HG03066 (cell line): ENCODE data around the gene UNC13A.

Source experiments
- ATAC-seq: cut with Tn5 transposase; IDR thresholded peaks from one replicate; pipeline ENCODE4 v1.9.1; 2021; ENCODE audit warnings: low read depth; ENCODE audit not compliant: unreplicated experiment

The UNC13A gene

GRCh38 chr19:17673937-17674799 lies 14.0 kb downstream of the UNC13A start:
- ATAC-seq: no peak

DNA sequence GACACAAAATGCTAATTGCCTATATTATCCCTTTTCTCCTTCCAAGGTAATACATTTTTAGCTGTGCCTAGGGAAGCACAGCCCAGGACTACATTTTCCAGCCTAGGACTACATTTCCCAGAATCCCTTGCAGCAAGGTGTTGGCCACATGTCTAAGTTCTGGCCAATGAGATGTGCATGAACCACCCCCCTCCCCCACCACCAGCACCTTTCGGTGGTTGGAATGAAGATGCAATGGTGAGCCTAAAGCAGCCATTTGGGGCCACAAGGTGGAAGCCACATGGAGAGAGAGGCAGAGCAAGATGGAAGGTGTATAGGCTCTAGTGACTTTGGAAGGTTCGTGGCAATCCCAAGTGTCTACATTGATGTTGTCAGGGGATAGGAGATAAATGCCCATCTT lies 16.2 kb downstream of the UNC13A start:
- ATAC-seq: no peak

GRCh38 chr19:17669419-17669818 lies 18.7 kb downstream of the UNC13A start:
- ATAC-seq: no peak

DNA sequence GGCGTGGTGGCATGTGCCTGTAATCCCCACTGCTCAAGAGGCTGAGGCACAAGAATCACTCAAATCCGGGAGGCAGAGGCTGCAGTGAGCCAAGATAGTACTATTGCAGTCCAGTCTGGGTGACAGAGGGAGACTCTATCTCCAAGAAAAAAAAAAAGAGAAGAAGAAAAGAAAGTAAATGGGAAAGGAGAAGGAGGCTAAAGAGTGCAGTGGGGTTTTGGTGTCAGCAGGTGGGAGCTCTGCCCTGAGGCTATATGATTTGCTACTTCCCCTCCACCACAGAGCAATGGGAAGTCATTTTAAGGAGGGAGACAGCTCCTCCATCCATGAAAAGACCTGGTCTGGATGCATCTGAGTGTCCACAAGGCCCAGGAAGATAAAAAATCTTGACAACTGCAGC lies 23.1 kb downstream of the UNC13A start:
- no peak for ATAC-seq

DNA sequence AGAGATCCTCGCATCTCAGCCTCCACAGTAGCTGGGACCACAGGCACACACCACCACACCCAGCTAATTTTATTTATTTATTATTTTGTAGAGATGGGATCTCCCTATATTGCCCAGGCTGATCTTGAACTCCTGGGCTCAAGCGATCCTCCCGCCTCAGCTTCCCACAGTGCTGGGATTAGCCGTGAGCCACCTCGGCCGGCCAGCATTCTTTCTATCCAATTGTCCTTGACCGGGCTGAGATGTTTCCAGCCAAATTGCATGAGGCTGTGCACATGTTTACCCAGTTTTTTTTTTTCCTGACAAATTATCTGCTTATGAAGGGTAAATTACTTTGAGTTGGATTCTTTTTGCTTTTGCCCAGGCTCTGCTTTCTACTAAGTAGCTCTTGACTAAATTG lies 28.2 kb downstream of the UNC13A start:
- ATAC-seq: no peak

- ATAC-seq: no peak
These were observed 29.5 kb downstream of the UNC13A start for GRCh38 chr19:17658666-17659065.

DNA sequence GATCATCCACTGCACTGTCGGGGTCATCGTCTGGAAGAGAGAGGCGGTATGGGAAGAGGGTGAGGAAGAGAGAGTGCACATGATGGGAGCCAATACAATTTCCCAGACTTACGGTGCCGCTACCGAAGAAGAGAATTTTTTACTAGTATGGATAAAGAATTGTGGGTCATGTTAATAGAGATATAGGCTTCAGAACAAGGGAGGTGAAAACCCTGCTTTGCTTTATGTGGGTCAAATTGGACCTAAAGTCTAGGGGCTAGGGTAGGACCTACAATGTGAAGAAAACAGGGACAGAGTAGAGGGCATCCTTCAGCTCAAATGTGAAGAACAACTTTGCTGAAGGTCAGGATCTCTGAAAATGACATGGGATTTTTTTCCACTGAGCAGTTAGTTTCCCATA lies 29.9 kb downstream of the UNC13A start:
- ATAC-seq: no peak

GRCh38 chr19:17656970-17657369 lies 31.2 kb downstream of the UNC13A start:
- ATAC-seq: no peak

DNA sequence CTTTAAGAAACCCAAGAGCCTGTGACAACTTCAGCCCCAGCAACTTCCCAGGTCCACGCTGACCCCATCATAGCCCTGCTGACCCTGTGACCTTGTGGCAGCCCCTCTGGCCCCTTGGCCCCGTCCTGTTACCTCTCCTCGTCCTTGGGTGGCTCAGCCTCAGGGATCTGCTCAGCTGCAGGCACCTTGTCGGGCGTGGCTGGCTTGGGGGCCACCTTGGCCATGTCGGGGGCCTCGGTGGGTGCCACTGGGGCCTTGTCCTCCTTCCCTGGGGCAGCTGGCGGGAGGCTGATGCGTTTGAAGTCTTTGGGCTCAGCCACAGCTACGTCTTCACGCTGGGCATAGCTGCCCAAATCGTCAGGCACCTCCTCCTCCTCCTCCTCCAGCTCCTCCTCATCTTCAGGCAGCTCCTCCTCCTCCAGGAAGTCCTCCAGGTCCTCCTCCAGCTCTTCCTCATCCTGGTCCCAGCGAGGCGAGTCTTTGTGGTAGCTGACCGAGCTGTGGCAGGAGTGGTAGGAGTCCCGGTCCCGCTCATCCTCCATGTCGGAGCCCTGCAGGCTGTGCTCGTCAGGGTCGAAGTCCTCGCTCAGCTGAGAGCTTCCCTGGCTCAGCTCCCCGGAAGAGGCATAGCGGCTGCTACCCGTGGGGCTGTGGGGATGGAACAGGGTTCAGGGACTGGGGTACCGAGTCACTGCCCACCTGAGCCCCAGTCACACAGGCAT lies 32.2 kb downstream of the UNC13A start:
- ATAC-seq: no peak

- no peak for ATAC-seq
These were observed 33.2 kb downstream of the UNC13A start for GRCh38 chr19:17654993-17655392.

- no peak for ATAC-seq
These were observed 35.5 kb downstream of the UNC13A start for GRCh38 chr19:17652627-17653026.

DNA sequence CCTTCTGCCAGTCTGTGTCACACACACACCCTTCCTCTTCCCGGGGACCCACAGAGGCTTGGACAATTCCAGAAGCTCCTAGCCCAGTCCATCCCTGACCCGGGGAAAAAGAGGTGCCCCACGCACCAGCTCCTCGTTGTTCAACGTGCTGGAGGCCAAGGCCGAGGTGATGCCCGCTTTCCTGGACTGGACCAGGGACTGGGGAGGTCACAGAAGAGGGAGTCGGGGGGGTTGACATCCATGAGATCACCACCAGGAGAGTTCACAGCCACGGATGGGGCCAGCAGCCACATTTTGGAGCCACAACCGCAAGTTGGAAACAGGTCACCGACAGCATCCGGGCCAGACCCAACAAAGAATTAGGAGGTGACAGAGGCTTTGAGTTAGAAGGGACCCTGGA lies 39.4 kb downstream of the UNC13A start:
- no peak for ATAC-seq

DNA sequence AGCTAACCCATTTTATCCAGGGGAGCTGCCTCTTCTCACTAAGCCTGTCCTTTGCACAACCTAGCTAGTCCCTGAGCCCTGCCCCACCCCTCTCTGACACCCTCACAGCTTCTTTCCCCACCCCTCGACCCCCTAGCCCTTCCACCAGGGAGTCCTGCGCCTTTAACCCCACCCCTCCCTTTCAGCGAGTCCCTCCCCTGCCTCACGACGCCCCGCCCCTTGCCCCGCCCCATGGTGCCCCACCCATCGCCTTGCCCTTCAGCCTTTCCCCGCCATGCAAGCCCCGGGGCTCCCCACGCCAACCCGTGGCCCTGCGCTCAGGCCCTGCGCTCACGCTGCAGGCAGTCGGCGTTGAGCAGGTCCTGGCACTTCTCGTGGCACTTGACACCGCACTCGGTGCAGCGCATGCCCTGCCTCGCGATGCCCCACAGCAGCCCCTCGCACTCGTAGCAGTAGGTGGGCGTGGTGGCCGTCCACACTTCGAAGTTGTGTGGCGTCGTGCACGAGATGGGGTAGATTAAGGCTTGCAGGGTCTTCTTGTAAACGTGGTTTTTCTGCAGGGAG lies 40.0 kb downstream of the UNC13A start:
- no peak for ATAC-seq

DNA sequence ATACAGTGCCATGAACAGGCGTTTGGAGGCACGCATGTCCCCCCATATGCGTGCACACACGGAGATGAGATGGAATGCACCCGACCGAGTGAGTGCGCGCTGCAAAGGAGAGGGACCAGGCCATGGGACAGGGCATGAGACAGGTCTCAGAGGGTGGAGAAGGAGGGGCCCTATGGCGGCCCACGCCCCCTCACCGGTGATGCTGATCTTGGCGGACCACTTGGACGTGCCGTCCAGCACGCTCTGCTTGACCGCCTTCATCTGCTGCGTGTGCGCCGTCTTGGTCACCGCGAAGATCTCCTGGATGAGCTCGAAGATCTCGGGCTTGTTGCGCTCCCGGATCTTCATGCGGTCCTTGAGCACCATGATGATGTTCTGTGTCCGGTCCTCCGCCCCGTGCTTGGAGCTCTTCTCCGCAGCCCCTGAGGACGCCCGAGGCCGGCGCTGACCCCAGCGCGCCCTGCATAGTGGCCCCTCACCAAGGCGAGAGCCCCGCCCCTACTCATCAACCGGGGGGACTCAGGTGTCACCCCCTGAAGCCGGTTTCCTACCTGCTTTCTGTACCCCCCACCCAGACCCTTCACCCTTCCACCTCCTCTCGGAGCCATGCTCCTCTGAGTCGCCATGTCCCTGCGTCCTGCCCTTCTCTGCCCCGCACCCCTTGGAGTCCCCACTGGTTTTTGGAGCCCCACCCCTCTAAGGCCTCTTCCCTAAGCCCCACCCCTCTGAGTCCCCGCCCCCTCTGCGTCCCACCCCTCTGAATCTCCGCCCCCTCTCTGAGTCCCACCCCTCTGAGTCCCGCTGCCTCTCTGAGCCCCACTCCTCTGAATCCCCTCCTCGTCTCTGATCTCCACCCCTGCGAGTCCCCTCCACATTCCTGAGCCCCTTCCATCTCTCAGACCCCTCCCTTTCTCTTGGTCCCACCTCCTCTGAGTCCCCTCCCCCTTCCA lies 40.8 kb downstream of the UNC13A start:
- ATAC-seq: no peak

- ATAC-seq: no peak
These were observed 41.7 kb downstream of the UNC13A start for GRCh38 chr19:17646441-17646840.

GRCh38 chr19:17645339-17645963 lies 42.7 kb downstream of the UNC13A start:
- ATAC-seq: no peak

DNA sequence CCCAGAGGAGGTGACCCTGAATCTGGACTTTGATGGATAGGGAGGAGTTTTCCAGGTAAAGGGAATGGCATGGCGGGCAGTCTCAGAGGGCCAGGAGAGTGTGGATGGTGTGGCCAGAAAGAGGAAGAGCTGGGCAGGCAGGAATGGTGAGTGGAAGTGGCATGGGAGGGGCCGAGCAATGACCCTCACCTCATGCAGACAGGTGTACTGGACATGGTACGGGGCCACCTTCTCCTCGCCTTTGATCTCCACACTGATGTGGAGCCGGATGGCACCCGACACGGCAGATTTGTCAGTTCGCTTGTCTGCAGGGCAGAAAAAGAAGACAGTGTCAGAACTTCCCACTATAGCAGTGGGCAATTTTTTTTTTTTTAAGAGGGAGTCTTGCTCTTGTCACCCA lies 45.5 kb downstream of the UNC13A start:
- no peak for ATAC-seq

DNA sequence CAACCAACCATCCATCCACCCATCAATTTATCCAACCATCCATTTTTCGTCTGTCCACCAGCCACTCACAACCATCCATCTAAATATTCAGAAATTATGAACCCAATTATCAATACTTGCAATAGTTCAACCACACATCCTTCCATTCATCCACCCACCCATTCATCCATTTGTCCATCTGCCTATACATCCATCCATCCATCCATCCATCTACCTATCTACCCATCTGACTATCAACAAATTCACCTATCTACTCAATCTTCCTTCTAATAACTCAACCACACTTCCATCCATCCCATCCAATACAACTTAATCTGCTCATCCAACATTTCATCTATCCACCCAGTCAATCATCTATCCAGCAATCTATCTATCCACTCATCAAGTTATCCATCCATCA lies 46.3 kb downstream of the UNC13A start:
- ATAC-seq: no peak

- no peak for ATAC-seq
These were observed 47.0 kb downstream of the UNC13A start for GRCh38 chr19:17641181-17641580.

DNA sequence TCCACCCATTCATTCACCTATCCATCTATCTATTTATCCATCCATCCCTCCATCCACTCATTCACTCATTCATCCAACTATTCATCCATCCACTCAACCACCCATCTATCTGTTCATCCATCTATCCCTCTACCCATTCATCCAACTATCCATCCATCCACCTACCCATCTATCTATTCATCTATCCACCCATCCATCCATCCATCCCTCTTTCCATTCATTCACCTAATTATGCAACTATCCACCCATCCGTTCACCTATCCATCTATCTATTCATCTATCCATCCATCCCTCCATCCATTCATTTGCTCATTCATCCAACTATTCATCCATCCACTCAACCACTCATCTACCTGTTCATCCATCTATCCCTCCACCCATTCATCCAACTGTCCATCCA lies 54.5 kb downstream of the UNC13A start:
- no peak for ATAC-seq
